Activated effector memory CD4-positive, alpha-beta T cell treated with anti-CD3 and anti-CD28 coated beads, Interleukin-2, amount 50 U/mL, for 16 hours (primary cell): ENCODE data around the gene PSMD1.
"Not testable (repeated sequence)": the region's sequence is repeated elsewhere in the genome, so short reads cannot be mapped to it uniquely, and the experiment has no call there.

Source experiments
- DNase-seq: peaks from one replicate; pipeline ENCODE4 v3.0.0-alpha.2; 2020

The PSMD1 gene

DNA sequence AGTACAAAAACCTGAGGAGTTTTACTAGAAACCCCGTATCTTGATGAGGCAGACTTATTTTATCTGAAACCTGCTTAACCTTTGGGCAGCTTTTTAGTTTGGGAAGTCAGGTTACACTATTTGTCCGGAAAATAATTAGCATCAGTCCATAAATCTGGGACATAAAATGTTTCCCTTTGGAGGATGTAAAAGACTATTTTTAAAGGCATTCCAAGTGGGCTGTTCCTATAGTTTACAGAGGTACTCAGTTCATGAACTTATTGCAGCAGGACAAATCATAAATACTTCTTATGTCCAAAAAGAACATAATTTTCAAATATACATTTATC, 61.9 kb downstream of the PSMD1 start:
- DNase-seq = no peak

DNA sequence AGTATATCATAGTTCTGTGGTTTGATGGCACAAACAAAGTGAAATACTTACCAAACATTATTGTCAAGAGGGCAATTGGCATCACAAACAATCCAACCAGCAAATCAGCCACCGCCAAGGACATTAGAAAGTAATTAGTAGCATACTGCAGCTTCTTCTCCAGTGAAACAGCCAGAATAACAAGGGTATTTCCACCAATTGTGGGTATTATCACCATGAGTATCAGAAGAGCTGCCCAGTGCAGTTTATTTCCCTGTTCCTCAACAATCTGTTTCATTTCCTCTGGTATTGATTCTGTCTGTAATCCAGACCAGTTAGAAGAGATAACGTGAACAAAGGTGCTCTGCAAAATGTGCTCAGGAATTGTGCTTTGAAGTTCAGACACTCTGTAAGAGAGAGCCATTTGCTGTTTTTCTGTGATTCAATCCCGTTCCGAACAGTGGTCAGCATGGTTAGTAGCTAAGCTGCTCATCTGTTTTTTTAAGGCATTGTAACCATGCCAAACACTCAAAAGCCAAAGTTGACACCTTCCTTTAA, 66.8 kb downstream of the PSMD1 start:
- DNase-seq = no peak

DNA sequence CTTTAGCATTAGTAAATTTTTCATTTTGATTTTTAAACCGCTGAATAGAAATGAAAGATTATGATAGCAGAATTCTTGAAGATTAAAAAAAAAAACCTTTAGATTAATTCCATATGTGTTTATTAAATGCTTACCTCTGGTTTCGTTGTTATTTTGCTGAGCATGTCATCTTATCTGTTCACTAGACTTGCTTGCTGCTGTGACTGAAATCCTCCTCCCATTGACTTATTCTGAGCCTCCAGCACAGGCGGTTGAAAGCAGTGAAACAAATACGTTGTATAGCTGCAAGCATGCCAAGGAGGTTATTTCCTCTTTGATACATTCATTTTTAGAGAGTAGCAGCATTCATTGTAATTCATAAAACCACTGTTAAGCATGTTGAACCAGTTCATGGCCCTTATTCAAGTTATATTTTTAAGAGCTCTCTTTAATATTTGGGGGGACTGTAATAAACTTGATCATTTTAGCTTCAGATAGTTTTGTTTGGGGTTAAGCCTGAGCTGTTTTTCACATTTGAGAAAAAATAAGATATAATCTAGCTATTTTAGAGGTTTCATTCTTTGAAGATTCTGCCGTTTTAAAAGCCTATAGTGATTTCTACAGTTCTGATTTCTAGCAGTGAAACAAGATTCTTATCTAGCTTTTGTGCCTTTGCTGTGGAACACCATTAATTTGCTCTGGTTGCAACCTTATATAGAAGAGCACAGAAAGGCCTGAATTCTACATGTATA, 68.3 kb downstream of the PSMD1 start, which contains the start of gene HTR2B:
Gene HTR2B (minus strand): TSS at position 205 of the 731 bp plus-strand sequence. CDS start 1,278 bp downstream, outside the sequence.
- DNase-seq = no peak

DNA sequence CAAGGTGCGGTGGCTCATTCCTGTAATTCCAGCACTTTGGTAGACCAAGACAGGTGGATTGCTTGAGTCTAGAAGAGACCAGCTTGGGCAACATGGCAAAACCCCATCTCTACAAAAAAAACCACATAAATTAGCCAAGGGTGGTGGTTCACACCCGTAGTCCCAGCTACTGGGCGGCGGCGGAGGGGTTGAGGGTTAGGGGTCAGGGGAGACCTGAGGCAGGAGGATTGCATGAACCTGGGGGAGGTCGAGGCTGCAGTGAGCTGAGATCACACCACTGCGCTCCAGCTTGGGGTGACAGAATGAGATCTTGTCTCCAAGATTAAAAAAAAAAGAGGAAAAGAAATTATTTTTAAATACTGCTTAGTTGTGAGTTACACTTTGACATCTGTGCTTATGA, 69.5 kb downstream of the PSMD1 start:
- no peak for DNase-seq

DNA sequence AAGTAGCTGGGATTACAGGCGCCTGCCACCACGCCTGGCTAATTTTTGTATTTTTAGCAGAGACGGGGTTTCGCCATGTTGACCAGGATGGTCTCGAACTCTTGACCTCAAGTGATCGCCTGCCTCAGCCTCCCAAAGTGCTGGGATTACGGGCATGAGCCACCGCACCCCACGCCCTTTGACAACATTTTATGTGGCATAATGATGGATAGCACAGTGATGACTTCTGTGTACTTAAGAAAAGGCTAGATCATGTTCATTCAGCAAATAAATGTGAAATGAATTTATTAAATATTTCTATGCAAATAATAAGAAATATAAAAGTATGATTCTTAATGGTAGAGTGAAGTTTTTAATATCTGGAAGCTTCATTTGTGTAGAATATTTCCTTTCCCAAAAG, 70.8 kb downstream of the PSMD1 start:
- DNase-seq = no peak

DNA sequence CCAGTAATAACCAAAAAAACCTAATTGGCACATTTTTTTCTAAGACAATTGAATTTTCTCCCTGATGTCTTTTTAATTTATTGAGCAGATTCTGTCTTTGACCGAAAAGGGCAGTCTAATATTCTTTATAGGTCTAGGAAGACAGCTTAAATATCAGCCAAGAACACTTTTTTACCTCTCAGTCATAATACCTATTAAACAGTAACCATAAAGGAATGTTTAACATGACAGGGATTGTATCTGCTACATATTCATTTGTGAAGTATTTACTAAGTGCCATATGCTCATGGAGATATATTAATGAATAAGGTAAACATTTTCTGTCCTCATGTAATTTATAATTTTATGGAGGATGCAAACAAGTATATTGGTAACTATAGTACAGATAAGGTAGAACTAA, 71.3 kb downstream of the PSMD1 start:
- no peak for DNase-seq

DNA sequence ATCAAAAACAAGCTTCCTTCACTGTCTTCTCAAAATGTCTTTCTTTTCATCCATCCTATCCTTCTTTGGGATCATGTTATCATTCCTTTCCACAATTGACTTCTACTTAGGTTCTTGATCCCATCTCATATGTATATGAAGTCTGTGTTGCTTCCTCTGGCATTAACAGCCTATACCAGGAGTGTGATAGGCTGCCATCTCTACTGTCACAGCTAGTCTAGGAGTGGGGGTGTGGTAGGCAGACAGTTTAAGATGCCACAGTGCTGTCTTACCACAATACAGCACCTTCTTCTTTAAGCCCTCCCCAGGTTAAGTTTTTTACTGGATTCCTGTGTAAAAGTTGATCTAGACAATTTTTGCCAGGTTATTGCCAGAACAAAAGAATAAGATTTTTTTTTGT, 71.9 kb downstream of the PSMD1 start:
- DNase-seq = no peak

DNA sequence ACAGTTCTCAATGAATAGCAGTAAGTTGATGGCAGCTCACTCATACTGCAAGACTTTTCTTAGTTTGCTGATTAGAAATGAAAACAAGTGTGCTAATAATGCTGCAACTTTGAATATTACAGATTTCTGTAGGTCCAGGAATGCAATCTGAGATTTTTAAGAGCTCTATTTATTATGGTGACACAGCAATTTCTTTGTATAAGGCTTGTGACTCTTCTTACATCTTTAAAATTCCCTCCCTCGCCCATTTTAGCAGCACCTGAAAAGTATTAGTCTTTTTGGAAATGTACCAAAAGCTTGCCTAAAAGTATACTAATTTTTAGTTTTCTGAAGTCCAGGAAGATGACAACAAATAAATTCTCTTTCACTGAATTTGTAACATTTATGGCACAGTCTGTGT, 72.5 kb downstream of the PSMD1 start:
- DNase-seq = no peak

DNA sequence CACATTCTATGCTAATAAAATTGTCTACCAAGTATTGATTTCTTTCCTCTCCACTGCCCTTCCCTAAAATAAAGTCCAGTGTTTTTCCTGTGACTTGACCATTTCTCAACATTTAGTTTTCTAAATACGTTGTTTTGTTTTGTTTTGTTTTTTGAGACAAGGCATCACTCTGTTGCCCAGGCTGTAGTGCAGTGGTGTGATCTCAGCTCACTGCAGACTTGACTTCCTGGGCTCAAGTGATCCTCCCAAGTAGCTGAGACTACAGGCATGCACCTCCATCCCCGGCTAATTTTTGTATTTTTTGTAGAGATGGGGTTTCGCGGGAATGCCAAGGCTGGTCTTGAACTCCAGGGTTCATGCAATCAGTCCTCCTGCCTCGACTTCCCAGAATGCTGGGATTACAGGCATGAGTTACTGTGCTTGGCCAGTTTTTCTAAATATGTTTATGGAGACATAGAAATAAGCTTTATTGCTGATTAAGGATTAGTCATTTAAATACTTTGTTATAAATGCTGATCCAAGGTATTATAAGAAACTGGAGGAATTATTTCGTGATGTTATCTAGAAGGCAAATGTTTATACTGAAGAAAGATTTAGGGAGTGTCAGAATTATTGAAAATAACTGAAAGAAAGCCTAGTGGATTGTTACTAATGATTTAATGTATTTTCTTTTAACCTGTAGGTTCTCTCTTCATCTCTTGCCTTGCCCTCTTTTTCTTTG, 73.8 kb downstream of the PSMD1 start:
- DNase-seq = no peak

DNA sequence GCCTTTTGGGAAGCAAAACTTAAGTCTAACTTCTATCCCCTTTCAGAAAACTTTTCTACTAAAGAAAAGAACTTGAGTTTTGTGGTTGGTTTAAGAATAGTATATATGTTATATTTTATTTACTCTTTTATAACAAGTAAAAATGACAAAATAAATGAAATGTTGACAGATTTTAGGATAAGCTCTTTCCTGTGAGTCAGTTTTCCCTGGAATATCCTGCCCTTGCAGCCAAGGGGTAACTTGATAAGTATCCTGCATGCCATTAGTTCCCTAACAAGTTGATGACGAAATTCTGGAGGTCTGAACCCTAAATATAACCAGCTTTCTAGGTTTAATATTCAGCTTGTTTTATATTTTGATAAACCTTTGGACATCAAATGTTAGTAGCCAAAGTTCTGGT, 75.5 kb downstream of the PSMD1 start:
- no peak for DNase-seq

DNA sequence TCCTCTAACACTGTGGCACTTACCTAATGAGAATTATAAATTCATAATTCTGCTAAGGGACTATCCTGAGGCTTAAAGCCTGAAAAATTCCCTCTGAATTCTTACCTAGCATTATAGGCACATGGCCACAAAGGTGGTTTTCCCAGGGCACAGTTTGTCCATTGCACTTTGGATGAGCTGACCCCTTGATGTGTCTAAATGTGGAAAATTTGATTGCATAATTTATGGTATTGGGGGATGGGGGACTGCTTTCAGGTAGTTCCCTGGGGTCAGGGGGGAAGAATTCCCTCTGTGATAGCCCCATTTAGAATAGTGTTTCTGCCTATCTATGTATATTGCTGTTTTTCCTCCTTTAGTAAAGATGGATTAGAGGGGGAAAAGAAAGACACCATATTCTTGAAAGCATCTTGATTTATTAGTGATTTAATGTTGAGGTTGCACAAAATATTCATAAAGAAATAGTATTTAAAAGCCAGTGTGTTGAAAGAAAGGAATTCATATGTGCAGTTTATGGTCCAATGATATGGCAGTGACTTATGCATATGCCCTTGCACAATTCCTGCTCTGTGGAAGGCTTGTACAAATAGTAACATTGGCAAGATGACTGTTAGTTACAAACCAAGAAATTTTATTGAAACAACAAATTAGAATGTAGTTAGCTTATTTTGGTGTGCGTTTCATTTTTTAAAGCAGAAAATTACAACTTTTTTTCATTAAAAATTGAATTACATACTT, 76.9 kb downstream of the PSMD1 start:
- DNase-seq = no peak

DNA sequence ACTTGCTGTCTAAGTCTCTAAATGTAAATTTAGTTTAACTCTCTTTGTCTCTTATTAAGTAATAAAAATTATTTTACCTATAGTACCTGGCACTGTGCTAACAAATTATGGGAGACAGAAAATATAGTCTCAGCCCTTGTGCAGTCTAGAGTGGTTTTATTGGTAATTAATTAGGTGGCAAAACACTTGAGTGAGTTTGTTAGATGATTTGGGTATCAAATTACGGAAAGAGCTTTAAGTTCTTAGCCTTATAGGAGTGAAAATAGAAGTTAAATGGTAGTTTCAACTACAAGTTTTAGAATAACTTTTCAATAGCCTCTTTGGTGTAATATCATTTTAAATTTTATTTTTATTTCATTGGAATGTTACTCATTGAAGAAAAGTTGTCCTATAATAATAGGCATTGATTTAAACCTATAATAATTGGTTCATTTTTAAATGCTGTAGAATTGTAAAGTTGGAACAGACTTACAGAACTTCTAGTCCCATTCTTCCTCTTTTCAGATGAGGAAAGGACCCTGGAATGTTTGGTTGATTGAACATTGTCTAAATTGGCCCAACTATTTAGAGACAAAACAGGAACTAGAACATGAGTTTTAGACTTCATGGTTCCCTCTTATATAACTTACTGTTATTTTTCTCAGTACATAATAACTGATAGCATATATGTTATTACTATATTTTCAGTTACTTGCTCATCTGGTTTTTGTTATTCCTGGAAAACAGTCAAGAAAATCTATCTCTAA, 78.4 kb downstream of the PSMD1 start:
- DNase-seq = no peak

DNA sequence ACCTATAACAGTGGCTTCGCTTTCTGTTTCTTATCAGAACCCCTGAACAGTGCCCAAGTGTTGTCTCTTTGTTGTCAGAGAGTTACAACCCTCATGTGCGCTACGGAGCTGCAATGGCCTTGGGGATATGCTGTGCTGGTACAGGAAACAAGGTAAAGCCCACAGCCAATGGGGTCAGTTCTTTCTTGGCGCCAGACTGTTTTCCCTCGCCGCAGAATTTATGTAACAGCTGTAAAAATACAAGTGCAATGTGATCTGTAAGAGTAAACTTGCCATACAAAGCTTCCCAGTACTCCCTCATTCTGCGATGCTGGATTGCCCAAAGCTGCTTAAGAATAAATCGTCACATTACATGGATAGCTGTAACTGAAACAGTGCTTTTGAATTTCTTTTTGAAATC, 82.0 kb downstream of the PSMD1 start:
- no peak for DNase-seq

DNA sequence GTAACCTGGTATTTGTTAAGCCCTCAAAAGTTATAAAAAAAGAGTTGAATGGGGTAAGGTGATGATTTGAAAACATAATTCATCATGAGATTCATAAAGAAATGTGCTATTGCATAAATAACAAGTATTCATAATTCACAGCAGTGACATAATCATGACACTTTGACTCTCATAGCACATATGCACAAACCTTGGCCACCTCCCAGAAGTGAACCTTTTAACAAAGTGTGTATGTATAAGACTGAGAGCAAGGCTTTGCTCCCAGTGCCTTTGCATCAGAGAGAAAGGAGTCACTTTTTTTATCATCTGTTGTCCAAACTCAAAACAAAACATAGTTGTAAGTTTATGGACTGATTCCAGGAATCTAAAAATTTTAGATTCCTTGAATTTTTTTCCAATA, 83.1 kb downstream of the PSMD1 start:
- DNase-seq = no peak

DNA sequence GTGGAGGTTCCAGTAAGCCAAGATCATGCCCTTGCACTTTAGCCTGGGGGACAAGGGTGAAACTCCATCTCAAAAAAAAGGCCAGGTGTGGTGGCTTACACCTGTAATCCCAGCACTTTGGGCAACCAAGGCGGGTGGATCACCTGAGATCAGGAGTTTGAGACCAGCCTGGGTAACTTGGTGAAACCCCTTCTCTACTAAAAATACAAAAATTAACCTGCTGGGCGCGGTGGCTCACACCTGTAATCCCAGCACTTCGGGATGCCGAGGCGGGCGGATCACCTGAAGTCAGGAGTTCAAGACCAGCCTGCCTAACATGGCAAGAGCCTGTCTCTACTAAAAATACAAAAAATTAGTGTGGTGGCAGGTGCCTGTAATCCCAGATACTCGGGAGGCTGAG, 84.1 kb downstream of the PSMD1 start:
- DNase-seq = not testable (repeated sequence)

DNA sequence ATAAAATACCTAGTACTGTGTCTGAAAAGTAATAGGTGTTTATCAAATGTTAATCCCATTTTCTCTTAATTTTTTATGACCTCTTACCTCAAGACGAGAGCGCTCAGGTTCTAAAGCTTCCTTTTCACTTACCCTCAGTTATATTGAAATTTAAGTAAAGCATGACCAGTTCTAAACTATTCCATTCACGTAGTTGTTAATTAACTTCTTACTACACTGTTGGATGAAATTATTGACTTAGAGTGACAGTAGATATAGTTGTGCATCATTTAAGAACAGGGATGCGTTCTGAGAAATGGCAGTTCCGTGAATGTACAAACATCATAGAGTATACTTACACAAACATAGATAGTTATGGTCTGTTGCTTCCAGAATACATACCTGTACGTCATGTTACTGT, 88.2 kb downstream of the PSMD1 start:
- DNase-seq = no peak

DNA sequence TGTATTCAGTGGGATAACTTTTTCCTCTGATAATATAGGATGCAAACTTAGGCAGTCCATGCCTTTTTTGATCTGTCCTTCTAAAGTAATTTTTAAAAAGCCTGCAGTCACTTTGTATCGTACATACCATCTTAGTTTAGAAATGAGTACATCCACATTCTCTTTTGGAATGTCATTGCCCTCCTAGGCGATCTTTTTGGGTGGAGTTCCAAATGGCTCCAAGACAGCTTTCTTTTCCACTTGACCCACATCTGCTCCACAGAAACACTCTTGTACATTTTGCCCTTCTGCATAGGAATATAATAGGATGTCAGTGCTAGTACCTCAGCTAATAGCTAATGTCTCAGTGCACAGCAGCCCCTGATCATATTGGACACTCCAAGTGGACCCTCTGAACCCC, 90.0 kb downstream of the PSMD1 start:
- DNase-seq = no peak

DNA sequence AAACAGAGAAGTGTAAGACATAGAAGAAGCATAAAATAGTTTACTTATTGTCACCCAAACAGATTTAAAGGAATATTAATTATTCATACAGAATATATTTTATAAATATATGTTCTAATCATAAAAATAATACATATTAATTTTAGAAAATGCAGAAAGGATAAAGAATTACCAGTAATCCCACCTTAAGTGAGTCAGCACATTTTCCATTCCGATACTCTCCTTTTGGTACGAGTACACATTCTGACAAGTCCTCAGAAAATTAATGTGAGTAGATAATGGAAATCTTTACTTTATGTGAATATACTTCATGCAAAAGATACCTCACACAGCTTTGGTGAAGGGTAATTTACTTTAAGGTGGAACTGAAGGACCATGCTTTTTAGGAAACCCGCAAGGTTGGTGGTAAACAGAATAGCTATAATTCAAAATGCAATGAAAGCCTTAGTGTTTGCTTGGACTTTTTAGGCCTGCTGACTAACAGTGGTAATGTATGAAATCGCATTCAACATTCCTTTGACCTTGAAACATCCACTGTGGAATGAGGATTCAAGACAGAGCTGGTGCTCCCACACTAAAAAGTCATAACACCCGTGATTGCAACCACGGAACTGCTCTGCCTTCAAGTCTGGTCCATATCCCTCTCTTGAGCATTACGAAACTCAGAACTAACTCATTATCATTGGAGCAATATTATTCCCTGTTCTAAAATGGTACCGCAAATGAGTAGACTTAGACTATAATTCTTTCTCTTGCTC, 96.3 kb downstream of the PSMD1 start:
- DNase-seq = no peak

DNA sequence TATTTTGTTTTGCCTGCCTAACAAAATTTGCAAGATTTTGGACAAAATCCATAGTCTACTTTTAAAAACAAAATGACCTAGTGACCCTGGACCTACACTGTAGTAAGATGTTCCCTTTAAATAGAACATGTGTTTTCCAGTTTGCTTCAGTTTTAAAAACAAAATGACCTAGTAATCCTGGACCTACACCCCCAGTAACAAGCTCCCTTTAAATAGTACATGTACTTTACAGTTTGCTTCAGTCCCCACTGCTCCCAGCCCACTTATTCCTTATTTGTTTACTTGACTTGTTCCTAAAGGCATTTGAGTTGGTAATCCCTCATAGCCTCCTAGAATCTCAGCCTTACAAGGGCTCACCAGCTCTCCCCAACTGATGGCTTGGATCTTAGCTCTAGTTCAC, 102.6 kb downstream of the PSMD1 start:
- DNase-seq = no peak

DNA sequence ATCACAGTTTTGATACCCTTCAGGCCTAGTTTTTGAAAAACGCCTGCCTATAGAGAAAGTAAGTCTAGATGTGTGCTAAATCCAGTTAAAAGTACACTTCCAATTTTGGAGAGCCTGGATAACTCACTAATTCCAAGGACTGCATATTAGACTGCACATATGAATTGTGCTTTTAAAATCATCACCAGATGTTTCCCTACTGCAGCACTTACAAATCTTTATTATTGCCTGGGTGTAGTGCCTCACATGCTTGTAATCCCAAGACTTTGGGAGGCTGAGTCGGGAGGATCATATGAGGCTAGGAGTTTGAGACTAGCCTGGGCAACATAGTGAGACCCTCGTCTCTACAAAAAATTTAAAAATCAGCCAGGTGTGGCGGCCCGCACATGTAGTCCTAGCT, 104.0 kb downstream of the PSMD1 start:
- no peak for DNase-seq

DNA sequence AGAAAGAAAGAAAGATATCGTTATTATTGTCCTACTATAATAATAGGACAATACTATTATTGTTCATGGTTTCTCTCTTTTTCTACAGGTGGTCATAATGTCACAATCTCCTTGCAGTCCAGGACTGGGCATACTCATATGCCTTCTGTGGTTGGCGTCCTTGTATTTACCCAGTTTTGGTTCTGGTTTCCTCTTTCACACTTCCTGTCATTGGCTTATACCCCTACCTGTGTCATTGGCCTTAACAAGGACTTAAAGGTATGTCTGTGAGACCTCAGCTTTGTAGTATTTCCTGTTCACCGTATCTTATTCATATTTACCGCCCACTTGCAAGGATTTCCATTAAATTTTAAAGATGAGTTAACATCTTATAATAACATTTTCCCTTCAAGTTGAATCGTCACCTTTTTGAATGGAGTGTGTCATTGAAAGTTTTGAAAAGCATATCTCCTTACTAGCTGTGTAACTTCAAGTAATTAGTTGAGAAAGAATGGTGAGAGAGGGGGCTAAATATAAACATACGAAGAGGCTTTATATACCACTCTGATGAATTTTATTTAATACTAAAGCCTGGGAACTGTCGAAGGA, 104.7 kb downstream of the PSMD1 start:
- no peak for DNase-seq

DNA sequence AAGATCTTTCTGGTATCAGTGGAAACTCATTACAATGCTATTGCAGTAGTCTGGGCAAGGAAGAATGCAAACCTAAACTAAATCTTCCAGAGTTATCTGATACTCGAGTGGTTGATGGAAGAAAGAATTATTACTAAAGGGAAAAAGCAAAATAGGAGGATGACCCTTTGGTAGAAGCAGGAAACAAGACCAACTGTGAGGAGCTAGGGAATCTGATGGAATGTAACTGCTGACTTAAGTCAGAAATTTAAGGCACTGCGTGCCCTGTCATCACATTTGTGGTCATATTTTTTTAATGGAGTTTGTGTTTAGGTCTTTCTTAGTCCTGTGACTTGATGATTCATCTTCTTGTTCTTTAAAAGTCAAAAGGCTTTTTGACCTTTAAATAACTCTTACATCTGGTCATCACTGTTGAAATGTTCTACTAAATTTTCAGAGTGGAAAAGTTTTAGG, 105.2 kb downstream of the PSMD1 start:
- no peak for DNase-seq
